Upper lobe of right lung (tissue), 1 donor: ENCODE results near the gene ACTR5. TPM values are rescaled to one million over a fixed set of nuclear protein-coding genes. Genes with fewer than 3 reads are reported as not detected.
"Not testable (repeated sequence)": the region's sequence is repeated elsewhere in the genome, so short reads cannot be mapped to it uniquely, and the experiment has no call there.

Source experiments
- ATAC-seq: fragments of 200-7000 bp; cut with Tn5 transposase; one replicate; pipeline ENCODE4 v1.9.1; 2020; ENCODE audit warnings: mild to moderate bottlenecking, moderate library complexity
- DNase-seq: peaks from one replicate; pipeline ENCODE4 v3.0.0-alpha.2; 2020
- H3K27ac ChIP-seq: fragments of 200-600 bp; one replicate; pipeline ENCODE4 v1.8.0; 2022
- H3K27me3 ChIP-seq: fragments of 200-600 bp; one replicate; pipeline ENCODE4 v1.8.0; 2022; ENCODE audit warnings: mild to moderate bottlenecking
- H3K36me3 ChIP-seq: fragments of 200-600 bp; one replicate; pipeline ENCODE4 v1.8.0; 2022
- H3K4me1 ChIP-seq: fragments of 200-600 bp; one replicate; pipeline ENCODE4 v1.8.0; 2022
- H3K4me3 ChIP-seq: fragments of 200-600 bp; one replicate; pipeline ENCODE4 v1.8.0; 2022; ENCODE audit warnings: mild to moderate bottlenecking
- H3K9me3 ChIP-seq: fragments of 200-600 bp; one replicate; pipeline ENCODE4 v1.8.0; 2022
- CTCF ChIP-seq: fragments of 200-600 bp; IDR thresholded peaks from one replicate; pipeline ENCODE4 v1.8.0; 2022; ENCODE audit warnings: antibody characterized with exemption
- intact Hi-C: fragments of 100-400 bp; cut with DNase I; formaldehyde crosslinking; loops from one replicate; pipeline ENCODE4 v1.11.0; 2022
- total RNA-seq: library from RNA; stranded (reverse); fragmentation: NEBNext Ultra II Directional; extraction: Animal tissue kit (Norgen Biotek cat#: 25700); gene quantifications from one replicate; pipeline ENCODE4 v1.2.1, GENCODE V29; 2021
- donor health status: DM: no; HTN: yes; CAD: no; lungs with severe emphysema.

Gene ACTR5
- total RNA-seq, 1 donor from 2014 or later, result 7.0 TPM

- Histone ChIP-seq H3K9me3 (no peaks in the 10 kb centered on the region), H3K36me3 (no peaks in the 10 kb centered on the region), H3K27me3 (peaks cover 22% of the 10 kb centered on the region), H3K4me3 (no peak overlapping the region), H3K4me1 (peaks cover 12% of the 10 kb centered on the region), H3K27ac (no peak overlapping the region)
- DNase-seq (no peak), ATAC-seq (no peak)
- TF ChIP-seq CTCF, result no peak
- intact Hi-C loops, result no loop called here
Observed at GRCh38 chr20:38812182-38812581, 63.9 kb downstream of the ACTR5 start.

- intact Hi-C loops, result no loop called here
- Histone ChIP-seq H3K27me3 (peaks cover 14% of the 10 kb centered on the region), H3K4me3 (no peak overlapping the region), H3K36me3 (no peaks in the 10 kb centered on the region), H3K9me3 (no peaks in the 10 kb centered on the region), H3K4me1 (peaks cover 12% of the 10 kb centered on the region), H3K27ac (no peak overlapping the region)
- DNase-seq, result no peak
- no peak for ATAC-seq
- TF ChIP-seq CTCF, result no peak
Observed at GRCh38 chr20:38812709-38813573, 64.7 kb downstream of the ACTR5 start.

- intact Hi-C loops, H3K27ac ChIP-seq, H3K27me3 ChIP-seq, ATAC-seq, H3K9me3 ChIP-seq, DNase-seq, H3K4me3 ChIP-seq, H3K4me1 ChIP-seq, H3K36me3 ChIP-seq: not testable (repeated sequence)
Observed at GRCh38 chr20:38813574-38813962, 65.3 kb downstream of the ACTR5 start.

GRCh38 chr20:38815446-38815845 is 67.2 kb downstream of the ACTR5 start:
- no peak for TF ChIP-seq CTCF
- Histone ChIP-seq H3K27ac (no peak overlapping the region), H3K4me1 (peaks cover 3% of the 10 kb centered on the region), H3K4me3 (no peak overlapping the region), H3K27me3 (peaks cover 6% of the 10 kb centered on the region), H3K36me3 (no peaks in the 10 kb centered on the region), H3K9me3 (no peaks in the 10 kb centered on the region)
- DNase-seq (no peak), ATAC-seq (no peak)
- intact Hi-C loops, result no loop called here

- H3K9me3 ChIP-seq, result no peaks in the 10 kb centered on the region
- H3K27me3 ChIP-seq, result peaks cover 6% of the 10 kb centered on the region
- H3K4me3 ChIP-seq, result no peak overlapping the region
- intact Hi-C loops, result no loop called here
- H3K27ac ChIP-seq, result no peak overlapping the region
- no peaks in the 10 kb centered on the region for H3K36me3 ChIP-seq
- ATAC-seq, result no peak
- H3K4me1 ChIP-seq, result peaks cover 7% of the 10 kb centered on the region
- no peak for DNase-seq
- TF ChIP-seq CTCF, result no peak
Observed at GRCh38 chr20:38818113-38819065, 70.1 kb downstream of the ACTR5 start.

Other genes starting within 250 kb of the ACTR5 start
- not detected for gene ADIG, start 167.3 kb upstream of the ACTR5 start, total RNA-seq
- gene ARHGAP40, start 146.7 kb upstream of the ACTR5 start, total RNA-seq, result 0.72 TPM
- gene SLC32A1, start 24.0 kb upstream of the ACTR5 start, total RNA-seq, result not detected
- gene PPP1R16B, start 57.2 kb downstream of the ACTR5 start, total RNA-seq, result 22.1 TPM
- gene FAM83D, start 178.0 kb downstream of the ACTR5 start, total RNA-seq, result 2.0 TPM
- gene DHX35, start 213.9 kb downstream of the ACTR5 start, total RNA-seq, result 11.1 TPM